NCI-H446 treated with DMSO at 0.1 percent for 48 hours (cell line): ENCODE measurements around the gene CTDSPL.

Source experiments
- DNase-seq: peaks from one replicate; lab custom pipeline; 2025; lab: John Stamatoyannopoulos, UW

The CTDSPL gene

DNA sequence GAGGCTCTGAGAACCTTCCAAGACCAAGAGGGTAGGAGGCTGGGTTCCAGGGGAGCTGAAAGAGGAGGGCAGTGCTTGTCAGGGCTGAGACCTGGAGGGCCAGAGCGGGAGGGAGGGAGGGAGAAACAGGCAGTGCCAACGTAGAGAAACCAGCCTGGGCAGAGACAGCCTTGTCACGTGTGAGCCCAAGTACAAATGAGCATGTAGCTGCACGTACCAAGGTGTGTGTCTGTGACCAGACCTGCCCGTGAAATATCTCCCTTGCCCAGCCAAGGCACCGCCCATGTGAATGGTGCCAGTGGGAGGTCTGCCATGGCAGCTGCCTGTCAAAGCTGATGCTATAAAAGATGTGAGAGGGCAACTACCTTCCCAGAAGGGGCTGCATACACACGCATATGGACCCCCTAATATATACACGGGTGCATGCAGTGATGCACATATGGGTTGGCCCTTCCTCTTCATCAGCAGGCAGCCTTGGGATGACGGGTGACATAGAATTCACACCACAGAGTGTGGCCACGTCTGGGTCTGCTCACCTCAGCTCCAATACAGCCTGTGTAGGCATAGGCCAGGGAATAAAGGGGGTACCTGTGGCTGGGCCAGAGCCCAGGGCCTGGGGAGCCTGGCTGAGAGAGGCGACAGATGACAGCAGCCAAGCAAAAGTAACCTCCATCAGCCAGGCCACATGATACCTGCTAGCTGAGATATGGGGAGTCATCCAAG is 7.8 kb upstream of the CTDSPL start:
- DNase-seq, result no peak

DNA sequence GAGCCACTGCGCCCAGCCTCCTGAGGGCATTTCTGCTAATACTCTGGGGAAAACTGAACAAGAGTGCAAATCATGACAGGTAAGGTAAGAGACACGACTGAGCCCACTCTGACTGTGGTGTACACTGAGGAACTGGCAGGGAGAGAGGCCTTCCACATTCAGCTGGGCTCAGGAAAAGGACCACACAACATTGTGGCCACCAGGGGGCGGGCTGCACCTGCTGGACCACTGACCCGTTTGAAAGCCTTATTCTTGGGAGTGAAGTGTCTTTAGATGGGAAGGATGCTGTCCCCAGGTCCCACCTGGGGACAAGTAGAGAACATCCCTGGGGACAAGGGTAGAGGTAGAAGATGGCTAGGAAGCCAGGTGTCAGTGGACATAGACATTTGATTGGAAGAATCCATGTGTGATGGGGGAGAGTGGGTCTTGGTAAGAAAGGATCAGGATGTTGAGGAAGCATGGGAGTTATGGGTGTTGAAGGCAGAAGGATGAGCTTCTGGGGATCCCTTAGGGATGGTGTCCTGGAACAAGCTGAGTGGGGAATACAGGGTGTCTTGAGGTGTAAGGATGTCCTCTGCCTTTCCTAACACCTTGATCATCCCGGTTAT is 6.2 kb upstream of the CTDSPL start:
- no peak for DNase-seq

- DNase-seq, result no peak
Measured at GRCh38 chr3:37856381-37856780, 5.3 kb upstream of the CTDSPL start.

DNA sequence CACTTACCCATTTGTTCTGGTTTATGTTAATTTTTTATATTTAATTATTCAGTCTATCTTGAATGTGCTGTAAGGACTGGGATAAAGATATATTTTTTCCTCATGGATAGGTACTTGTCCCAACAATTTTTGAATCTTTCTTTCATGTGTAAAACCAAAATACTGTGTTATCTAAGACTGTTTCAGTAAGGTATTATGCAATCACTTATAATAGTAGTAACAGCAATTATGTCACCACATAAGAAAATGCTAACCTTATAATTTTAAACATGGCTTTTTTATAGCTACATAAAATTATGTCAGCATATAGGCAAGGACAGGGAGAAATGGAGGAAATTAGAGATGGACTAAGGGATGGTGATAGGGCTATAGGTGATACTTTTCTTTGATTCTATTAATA is 2.9 kb upstream of the CTDSPL start:
- no peak for DNase-seq

GRCh38 chr3:37859354-37859753 is 2.3 kb upstream of the CTDSPL start:
- no peak for DNase-seq

- DNase-seq, result no peak
Measured at GRCh38 chr3:37859908-37860199, 1.8 kb upstream of the CTDSPL start.

DNA sequence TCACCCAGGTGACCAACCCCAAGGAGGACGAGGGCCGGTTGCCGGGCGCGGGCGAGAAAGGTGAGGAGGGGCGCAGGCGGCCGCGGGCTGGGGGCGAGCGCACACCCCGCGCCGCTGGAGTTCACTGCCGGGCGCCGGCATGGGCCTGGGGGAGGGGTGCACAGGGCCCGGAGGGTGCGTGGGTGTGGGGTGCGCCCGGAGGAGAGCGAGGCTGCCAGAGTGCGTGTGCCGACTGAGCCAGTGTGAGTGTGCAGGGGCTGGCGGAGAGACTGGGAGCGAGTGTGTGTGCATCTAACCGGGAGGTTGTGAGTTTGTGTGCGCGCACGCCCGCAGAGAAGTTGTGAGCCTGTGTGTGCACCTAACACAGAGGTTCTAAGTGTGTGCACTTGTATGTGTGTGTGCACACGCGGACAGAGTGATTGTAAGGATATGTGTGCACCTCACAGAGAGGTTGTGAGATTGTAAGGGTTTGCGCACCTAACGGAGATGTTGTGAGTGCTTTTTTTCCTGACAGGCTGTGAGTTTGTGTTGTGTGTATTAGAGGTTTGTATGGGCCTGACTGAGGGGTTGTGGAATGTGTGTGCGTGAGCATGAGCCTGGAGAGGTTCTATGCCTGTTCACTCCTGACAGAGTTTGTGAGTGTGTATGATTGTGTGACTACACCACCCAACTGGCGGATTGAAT is 681 bp downstream of the CTDSPL start:
- DNase-seq, result no peak

GRCh38 chr3:37862903-37863815 is 1.5 kb downstream of the CTDSPL start:
- DNase-seq, result no peak

GRCh38 chr3:37863949-37864822 is 2.5 kb downstream of the CTDSPL start:
- DNase-seq, result no peak

DNA sequence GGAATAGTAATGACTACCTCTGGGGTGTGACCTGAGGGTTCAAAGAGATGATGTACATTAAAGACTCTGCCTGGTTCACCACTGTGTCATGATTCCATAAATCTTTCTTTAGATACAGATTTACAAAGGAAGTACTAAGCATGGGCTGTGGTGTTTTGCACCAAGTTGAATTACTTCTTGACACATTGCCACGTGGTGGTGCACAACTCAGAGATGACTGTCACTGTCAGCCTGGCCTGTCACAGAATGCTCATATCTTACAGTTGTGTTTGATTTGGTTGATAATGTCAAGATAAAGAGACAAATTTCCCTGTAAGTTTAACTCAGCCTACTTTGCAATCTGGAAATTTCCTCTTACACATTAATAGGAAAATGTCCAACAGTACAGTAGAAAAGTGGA is 3.2 kb downstream of the CTDSPL start:
- DNase-seq, result no peak

- DNase-seq, result no peak
Measured at GRCh38 chr3:37867144-37867543, 5.5 kb downstream of the CTDSPL start.

DNA sequence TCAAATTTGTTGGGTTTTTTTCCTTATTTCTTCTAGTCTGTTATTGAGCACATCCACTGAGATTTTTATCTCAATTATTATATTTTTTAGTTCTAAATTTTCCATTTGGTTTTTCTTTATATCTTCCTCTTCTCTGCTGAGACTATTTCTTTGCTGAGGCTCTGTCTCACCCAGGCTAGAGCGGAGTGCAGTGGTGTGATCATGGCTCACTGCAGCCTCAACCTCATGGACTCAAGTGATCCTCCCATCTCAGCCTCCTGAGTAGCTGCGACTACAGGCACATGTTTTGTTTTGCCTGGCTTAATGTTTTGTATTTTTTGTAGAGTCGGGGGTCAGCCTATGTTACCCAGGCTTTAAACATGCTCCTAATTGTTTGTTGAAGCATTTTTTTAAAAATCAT is 10.2 kb downstream of the CTDSPL start:
- no peak for DNase-seq

DNA sequence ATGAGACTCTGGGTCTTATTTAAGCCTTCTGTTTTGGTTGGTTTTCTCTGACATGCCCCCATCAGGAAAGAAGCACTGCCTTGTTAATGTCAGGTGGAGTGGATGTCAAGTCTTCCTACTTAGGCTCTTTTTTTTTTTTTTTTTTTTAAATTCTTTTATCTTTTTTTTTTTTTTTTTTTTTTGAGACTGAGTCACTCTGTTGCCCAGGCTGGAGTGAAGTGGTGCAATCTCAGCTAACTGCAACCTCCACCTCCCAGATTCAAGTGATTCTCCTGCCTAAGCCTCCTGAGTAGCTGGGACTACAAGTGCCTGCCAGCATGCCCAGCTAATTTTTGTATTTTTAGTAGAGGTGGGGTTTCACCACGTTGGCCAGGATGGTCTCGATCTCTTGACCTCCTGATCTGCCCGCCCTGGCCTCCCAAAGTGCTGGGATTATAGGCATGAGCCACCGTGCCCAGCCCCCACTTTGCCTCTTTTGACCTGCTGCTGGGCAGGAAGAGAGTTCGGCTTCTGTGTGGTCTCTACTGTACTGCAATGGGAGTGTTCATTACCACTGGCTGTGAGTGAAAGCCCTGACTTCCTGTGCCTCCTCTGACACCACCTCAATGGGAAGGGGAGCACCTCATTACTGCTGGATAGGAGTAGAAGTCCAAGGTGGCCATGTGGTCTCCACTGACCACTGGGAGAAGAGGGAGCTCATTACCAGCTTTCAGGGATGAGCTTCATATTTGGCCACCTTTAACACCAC is 10.9 kb downstream of the CTDSPL start:
- no peak for DNase-seq

DNA sequence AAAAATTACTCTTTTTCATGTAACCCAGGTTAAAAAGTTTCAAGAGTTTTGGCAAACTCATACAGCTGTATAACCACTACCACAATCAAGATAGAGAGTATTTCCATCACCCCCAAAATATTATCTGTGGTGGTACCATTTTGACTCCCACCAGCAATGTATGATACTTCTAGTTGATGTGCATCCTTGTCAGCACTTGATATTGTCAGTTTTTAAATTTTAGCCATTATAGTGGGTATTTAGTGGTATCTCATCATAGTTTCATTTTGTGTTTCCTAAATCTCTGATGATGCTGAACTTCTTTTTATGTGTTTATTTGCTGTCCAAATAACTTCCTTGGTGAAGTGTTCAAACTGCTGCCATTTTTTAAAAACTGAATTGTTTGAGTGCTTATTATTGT is 14.6 kb downstream of the CTDSPL start:
- no peak for DNase-seq

- no peak for DNase-seq
Measured at GRCh38 chr3:37882711-37883110, 21.0 kb downstream of the CTDSPL start.

GRCh38 chr3:37885814-37886213 is 24.1 kb downstream of the CTDSPL start:
- DNase-seq, result no peak

- no peak for DNase-seq
Measured at GRCh38 chr3:37886395-37886794, 24.7 kb downstream of the CTDSPL start.

GRCh38 chr3:37887062-37887461 is 25.4 kb downstream of the CTDSPL start:
- no peak for DNase-seq

DNA sequence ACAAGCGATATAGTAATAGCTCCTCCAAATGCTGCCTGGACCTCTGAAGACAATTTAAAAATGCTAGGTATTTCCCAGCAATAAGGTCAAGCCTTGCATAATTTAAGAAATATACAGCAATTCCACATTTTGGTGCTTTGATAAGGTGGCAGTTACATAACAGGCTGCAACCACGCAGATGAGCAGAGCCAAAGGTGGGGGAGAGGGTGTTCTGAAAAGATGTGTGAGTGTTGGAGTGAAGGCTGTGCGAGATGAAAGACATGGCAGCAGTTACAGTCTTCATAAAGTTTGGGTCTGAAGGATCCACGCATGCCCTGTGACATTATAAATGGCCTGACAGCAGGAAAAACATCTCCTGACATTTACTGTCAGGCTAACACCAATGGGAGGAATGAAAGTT is 26.1 kb downstream of the CTDSPL start:
- no peak for DNase-seq

- no peak for DNase-seq
Measured at GRCh38 chr3:37888421-37888820, 26.7 kb downstream of the CTDSPL start.

DNA sequence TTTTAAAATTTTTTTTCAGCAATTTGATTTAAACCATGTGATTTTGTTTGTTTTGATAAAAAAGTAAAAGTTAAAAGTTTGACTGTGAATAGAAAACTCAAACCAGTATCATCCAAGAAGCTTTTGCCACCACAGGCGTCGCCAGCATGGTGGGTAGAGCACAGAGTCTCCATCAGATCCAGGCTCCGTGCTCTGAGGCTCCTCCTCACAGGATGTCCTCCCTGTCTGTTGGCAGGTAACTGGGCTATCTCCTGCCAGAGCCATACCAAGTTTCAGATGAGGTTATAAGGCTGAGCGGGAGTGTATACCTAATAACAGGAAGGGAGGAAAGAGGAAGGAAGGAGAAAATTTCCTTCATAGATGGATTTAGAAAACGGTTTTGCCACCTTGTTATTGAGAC is 28.8 kb downstream of the CTDSPL start:
- DNase-seq, result no peak
